B cell (primary cell): ENCODE measurements around the gene RCAN3. TPM values are rescaled to one million over a fixed set of nuclear protein-coding genes. Genes with fewer than 3 reads are reported as not detected.

Experiments
- ATAC-seq: fragments of 200-7000 bp; cut with Tn5 transposase; one replicate; pipeline ENCODE4 v1.10.0; 2021; ENCODE audit warnings: low read depth, mild to moderate bottlenecking, moderate number of reproducible peaks, moderate library complexity
- CTCF ChIA-PET: fragments of 350-600 bp; sonication (Branson Sonifier 250); formaldehyde crosslinking; loops from one replicate; lab custom pipeline; 2021; ENCODE audit warnings: antibody characterized with exemption, inconsistent platforms; lab: Charles Lee
- POLR2A ChIA-PET: fragments of 350-600 bp; sonication (Branson Sonifier 250); formaldehyde crosslinking; loops from one replicate; lab custom pipeline; 2021; ENCODE audit warnings: antibody characterized with exemption; lab: Charles Lee
- DNase-seq: peaks from one replicate; pipeline ENCODE4 v3.0.0; 2013
- H2AFZ ChIP-seq: 2 replicates; pipeline ENCODE4 v1.6.1; 2012; ENCODE audit warnings: mild to moderate bottlenecking, low read depth, low read length; ENCODE audit not compliant: insufficient read depth, poor library complexity, severe bottlenecking
- H3K27ac ChIP-seq, 2 donors: 1 replicate in 1 of 2; 2 replicates in 1 of 2; pipeline ENCODE4 v1.5.1; 2012 to 2013; ENCODE audit warnings: low read length in 2 of 2, mild to moderate bottlenecking in 2 of 2, moderate library complexity in 1 of 2
- H3K27me3 ChIP-seq, 4 experiments: fragments of 200-600 bp in 1 of 4; sonication (generic) in 1 of 4; replicated peaks in 1 of 4; 1 replicate in 2 of 4; 2 replicates in 2 of 4; pipeline versions ENCODE4 v1.6.1 to v1.7.0; 2013 to 2016; ENCODE audit warnings: low read length in 3 of 4, mild to moderate bottlenecking in 2 of 4, mixed read lengths in 1 of 4, moderate library complexity in 1 of 4; ENCODE audit not compliant: insufficient read depth in 4 of 4, control insufficient read depth in 3 of 4; ENCODE audit errors: control extremely low read depth in 1 of 4
- H3K36me3 ChIP-seq, 2 experiments: replicated peaks in 1 of 2; 1 replicate in 1 of 2; 2 replicates in 1 of 2; pipeline versions ENCODE4 v1.6.1 to v1.7.1; 2013; ENCODE audit warnings: low read length in 1 of 2; ENCODE audit not compliant: insufficient read depth in 2 of 2, control insufficient read depth in 1 of 2; ENCODE audit errors: control extremely low read depth in 1 of 2, extremely low read depth in 1 of 2
- H3K4me1 ChIP-seq, 2 donors: fragments of 200-600 bp in 1 of 2; sonication (generic) in 1 of 2; 1 replicate in 1 of 2; 2 replicates in 1 of 2; pipeline versions ENCODE4 v1.5.1 to v1.6.1; 2013 to 2017; ENCODE audit warnings: low read length in 2 of 2; ENCODE audit not compliant: control insufficient read depth in 2 of 2, insufficient read depth in 2 of 2
- H3K4me2 ChIP-seq: replicated peaks from 2 replicates; pipeline ENCODE3; 2012; ENCODE audit warnings: mild to moderate bottlenecking, low read depth, low read length; ENCODE audit not compliant: poor library complexity, severe bottlenecking
- H3K4me3 ChIP-seq, 5 experiments: fragments of 200-600 bp in 1 of 5; sonication (generic) in 1 of 5; 1 replicate in 3 of 5; 2 replicates in 2 of 5; pipeline versions ENCODE4 v1.5.1 to v1.7.0; 2011 to 2016; ENCODE audit warnings: low read length in 4 of 5, mild to moderate bottlenecking in 4 of 5, low read depth in 2 of 5, control low read depth in 1 of 5, moderate library complexity in 1 of 5; ENCODE audit not compliant: insufficient read depth in 1 of 5; ENCODE audit errors: control extremely low read depth in 1 of 5, extremely low read depth in 1 of 5
- H3K79me2 ChIP-seq: fragments of 200-600 bp; sonication (generic); one replicate; pipeline ENCODE4 v1.6.0; 2016; ENCODE audit warnings: low read length; ENCODE audit not compliant: control insufficient read depth, insufficient read depth
- H3K9ac ChIP-seq: fragments of 200-600 bp; sonication (generic); 2 replicates; pipeline ENCODE4 v1.6.1; 2017; ENCODE audit warnings: mild to moderate bottlenecking, low read length, moderate library complexity
- H3K9me3 ChIP-seq, 3 donors: one replicate each; pipeline versions ENCODE4 v1.6.1 to v1.7.1; 2013; ENCODE audit warnings: low read length in 2 of 3; ENCODE audit not compliant: control insufficient read depth in 2 of 3, insufficient read depth in 1 of 3; ENCODE audit errors: control extremely low read depth in 1 of 3
- H4K20me1 ChIP-seq: 2 replicates; pipeline ENCODE4 v1.6.0; 2012; ENCODE audit warnings: mild to moderate bottlenecking, low read length; ENCODE audit not compliant: insufficient read depth, control insufficient read depth, poor library complexity, severe bottlenecking
- H3K27ac Mint-ChIP-seq: one replicate; pipeline ENCODE4 v1.8.0; 2021; ENCODE audit warnings: mixed read lengths
- H3K27me3 Mint-ChIP-seq: one replicate; pipeline ENCODE4 v1.8.0; 2021; ENCODE audit warnings: mixed read lengths
- H3K4me1 Mint-ChIP-seq: one replicate; pipeline ENCODE4 v1.8.0; 2021; ENCODE audit warnings: mixed read lengths
- H3K4me3 Mint-ChIP-seq: one replicate; pipeline ENCODE4 v1.8.0; 2021; ENCODE audit warnings: mixed read lengths
- H3K9me3 Mint-ChIP-seq: one replicate; pipeline ENCODE4 v1.8.0; 2022; ENCODE audit warnings: mixed read lengths; ENCODE audit not compliant: insufficient read depth
- EZH2 ChIP-seq: IDR thresholded peaks from 2 replicates; pipeline ENCODE4 v1.6.1; 2012; ENCODE audit warnings: borderline replicate concordance, low read depth, mild to moderate bottlenecking, moderate library complexity, low read length; ENCODE audit not compliant: insufficient read depth, poor library complexity, severe bottlenecking
- WGBS: methylation state at CpG from one replicate; pipeline ENCODE4 v1.1.5; 2013; ENCODE audit warnings: missing lambda C conversion rate; ENCODE audit not compliant: insufficient coverage; 5-methylcytosine and 5-hydroxymethylcytosine counted together
- intact Hi-C: fragments of 100-400 bp; cut with micrococcal nuclease; formaldehyde crosslinking; loops from one replicate; pipeline ENCODE4 v1.10.0; 2022
- polyA plus RNA-seq: library from polyadenylated mRNA; depleted of rRNA; stranded (reverse); fragments of >200 nt; gene quantifications from 2 replicates; pipeline ENCODE4 v1.2.3, GENCODE V29; 2012
- total RNA-seq, 2 donors: library from RNA; stranded (reverse); fragments of 120-200 nt in 1 of 2; gene quantifications; 1 replicate in 1 of 2; 2 replicates in 1 of 2; pipeline versions ENCODE4 v1.2.3 to v1.2.4, GENCODE V29; 2013 to 2022
- TF ChIP-seq, protein P1 (sequence below): fragments of 200-600 bp; IDR thresholded peaks from one replicate; pipeline ENCODE4 v1.8.0; 2022; ENCODE audit warnings: antibody characterized with exemption, mild to moderate bottlenecking

RCAN3 gene
- total and polyA plus RNA-seq, 2 donors (not counting 1 experiment from before 2014, with no cell fraction given): 19.3 to 37.3 TPM

DNA sequence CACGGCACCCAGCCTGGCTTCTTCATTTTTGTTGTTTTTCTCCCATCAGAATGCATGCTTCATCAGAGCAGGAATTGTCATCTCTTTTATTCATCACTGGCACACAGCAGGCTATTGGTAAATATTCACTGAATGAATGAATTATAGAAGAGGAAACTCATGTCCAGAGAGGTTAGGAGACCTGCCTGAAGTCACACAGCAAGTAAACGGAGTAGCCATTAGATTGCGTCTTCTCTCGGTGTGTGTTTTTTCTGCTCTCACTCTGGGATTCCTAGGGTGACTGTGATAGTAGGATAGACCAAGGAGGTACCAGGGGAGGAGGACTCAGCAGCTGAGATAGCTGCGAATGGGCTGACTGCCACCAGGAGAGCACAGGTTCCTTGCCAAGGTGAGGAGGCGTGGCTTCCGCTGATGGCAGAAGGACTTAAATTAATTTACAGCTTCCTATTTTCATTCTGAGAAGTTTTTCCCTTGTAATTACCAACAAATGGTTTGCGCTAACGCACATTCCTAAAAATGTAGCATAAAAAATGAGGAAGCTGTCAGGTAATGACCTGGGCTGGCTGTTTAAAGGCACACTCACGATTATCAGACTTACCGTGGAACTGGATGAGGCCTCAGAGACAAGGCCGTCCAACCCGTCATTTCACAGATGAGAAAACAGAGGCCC lies 48.8 kb downstream of the RCAN3 start:
- DNase-seq (no peak), ATAC-seq (no peak)
- Histone ChIP-seq H3K27ac (no peak overlapping the region), H4K20me1 (no peaks in the 10 kb centered on the region), H3K79me2 (no peaks in the 10 kb centered on the region), H3K27me3 (peaks cover 0 to 12% (median 2%) of the 10 kb centered on the region in 4 experiments), H3K9ac (no peak overlapping the region), H3K9me3 (peaks cover 0 to 8% (median 0%) of the 10 kb centered on the region in 3 donors), H3K4me3 (no peak overlapping the region), H3K4me1 (peaks cover 27 to 31% of the 10 kb centered on the region in 2 donors), H3K4me2 (no peak overlapping the region), H2AFZ (no peak overlapping the region), H3K36me3 (no peaks in the 10 kb centered on the region)
- CTCF ChIA-PET: no interaction called here
- WGBS: 50% methylated on average over 10 of the region's 13 CpGs
- H3K27me3 Mint-ChIP-seq: peaks cover 5% of the 10 kb centered on the region
- no peaks in the 10 kb centered on the region for H3K9me3 Mint-ChIP-seq
- POLR2A ChIA-PET: interaction anchor here (0.6 kb wide), 1 partner anchor 198 kb away, joined by 5 read pairs; no protein-coding TSS in a partner anchor
- H3K27ac Mint-ChIP-seq: no peak overlapping the region
- no peak for TF ChIP-seq EZH2
- TF ChIP-seq, protein P1, sequence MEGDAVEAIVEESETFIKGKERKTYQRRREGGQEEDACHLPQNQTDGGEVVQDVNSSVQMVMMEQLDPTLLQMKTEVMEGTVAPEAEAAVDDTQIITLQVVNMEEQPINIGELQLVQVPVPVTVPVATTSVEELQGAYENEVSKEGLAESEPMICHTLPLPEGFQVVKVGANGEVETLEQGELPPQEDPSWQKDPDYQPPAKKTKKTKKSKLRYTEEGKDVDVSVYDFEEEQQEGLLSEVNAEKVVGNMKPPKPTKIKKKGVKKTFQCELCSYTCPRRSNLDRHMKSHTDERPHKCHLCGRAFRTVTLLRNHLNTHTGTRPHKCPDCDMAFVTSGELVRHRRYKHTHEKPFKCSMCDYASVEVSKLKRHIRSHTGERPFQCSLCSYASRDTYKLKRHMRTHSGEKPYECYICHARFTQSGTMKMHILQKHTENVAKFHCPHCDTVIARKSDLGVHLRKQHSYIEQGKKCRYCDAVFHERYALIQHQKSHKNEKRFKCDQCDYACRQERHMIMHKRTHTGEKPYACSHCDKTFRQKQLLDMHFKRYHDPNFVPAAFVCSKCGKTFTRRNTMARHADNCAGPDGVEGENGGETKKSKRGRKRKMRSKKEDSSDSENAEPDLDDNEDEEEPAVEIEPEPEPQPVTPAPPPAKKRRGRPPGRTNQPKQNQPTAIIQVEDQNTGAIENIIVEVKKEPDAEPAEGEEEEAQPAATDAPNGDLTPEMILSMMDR: no peak
- intact Hi-C loops: no loop called here
- H3K4me1 Mint-ChIP-seq: peaks cover 25% of the 10 kb centered on the region
- H3K4me3 Mint-ChIP-seq: no peak overlapping the region

DNA sequence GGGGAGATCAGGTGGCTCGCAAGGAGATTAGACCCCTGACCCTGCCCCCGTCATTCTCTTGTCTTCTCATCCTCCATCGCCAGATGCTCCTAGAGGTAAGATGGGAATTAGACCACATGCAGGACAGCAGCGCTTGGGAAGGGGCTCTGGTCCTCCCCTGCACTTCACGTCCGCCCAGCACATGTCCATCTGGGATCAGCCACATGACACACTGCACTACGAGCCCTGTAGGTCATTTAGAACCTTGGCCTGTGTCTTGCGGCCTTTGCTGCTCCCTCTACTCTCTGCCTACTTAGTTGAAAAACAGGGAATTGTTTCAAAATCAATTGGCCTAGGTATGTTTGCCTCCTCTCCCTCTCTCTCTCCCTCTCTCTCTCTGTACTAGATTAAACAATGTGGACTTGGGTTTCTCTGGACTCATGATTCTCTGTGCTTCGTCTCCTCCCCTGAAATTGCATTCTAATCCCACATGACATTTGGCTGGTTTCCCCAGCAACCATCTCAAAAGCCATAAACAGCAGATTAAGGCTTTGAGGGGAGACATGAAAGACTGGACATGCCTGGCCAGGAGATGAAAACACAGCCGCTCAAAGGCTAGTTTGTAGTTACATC lies 49.4 kb downstream of the RCAN3 start:
- intact Hi-C loops: no loop called here
- ATAC-seq: no peak
- Mint-ChIP-seq H3K4me1 (peaks cover 29% of the 10 kb centered on the region), H3K27ac (no peak overlapping the region), H3K27me3 (peaks cover 10% of the 10 kb centered on the region), H3K9me3 (no peaks in the 10 kb centered on the region), H3K4me3 (no peak overlapping the region)
- TF ChIP-seq EZH2: no peak
- WGBS: 87% methylated on average over 8 of the region's 10 CpGs
- H3K9ac ChIP-seq: no peak overlapping the region
- peaks cover 0 to 8% (median 0%) of the 10 kb centered on the region in 3 donors for H3K9me3 ChIP-seq
- peaks cover 0 to 18% (median 5%) of the 10 kb centered on the region in 4 experiments for H3K27me3 ChIP-seq
- no peaks in the 10 kb centered on the region for H4K20me1 ChIP-seq
- no peak for DNase-seq
- ChIA-PET CTCF (interaction anchor here (0.7 kb wide), 1 partner anchor 797 kb away, joined by 3 read pairs; no protein-coding TSS in a partner anchor), POLR2A (no interaction called here)
- H2AFZ ChIP-seq: no peak overlapping the region
- H3K4me1 ChIP-seq: peaks cover 29 to 32% of the 10 kb centered on the region in 2 donors
- no peak overlapping the region for H3K4me3 ChIP-seq
- H3K79me2 ChIP-seq: no peaks in the 10 kb centered on the region
- H3K36me3 ChIP-seq: no peaks in the 10 kb centered on the region
- no peak overlapping the region for H3K27ac ChIP-seq
- no peak overlapping the region for H3K4me2 ChIP-seq
